Umbilical cord (tissue), 2 donors: ENCODE data around the gene CDKN1C. TPM values are rescaled to one million over a fixed set of nuclear protein-coding genes. Genes with fewer than 3 reads are reported as not detected.

Experiments
- DNase-seq: peaks from one replicate; pipeline ENCODE4 v3.0.0-alpha.2; 2015; ENCODE audit warnings: low spot score
- total RNA-seq: library from RNA; depleted of rRNA; stranded (reverse); fragments of >200 nt; gene quantifications from one replicate; pipeline ENCODE4 v1.2.3, GENCODE V29; 2014; ENCODE audit warnings: low replicate concordance; ENCODE audit not compliant: insufficient read depth

The CDKN1C gene
- total RNA-seq, 1 donor from 2014 or later: 651 TPM

DNA sequence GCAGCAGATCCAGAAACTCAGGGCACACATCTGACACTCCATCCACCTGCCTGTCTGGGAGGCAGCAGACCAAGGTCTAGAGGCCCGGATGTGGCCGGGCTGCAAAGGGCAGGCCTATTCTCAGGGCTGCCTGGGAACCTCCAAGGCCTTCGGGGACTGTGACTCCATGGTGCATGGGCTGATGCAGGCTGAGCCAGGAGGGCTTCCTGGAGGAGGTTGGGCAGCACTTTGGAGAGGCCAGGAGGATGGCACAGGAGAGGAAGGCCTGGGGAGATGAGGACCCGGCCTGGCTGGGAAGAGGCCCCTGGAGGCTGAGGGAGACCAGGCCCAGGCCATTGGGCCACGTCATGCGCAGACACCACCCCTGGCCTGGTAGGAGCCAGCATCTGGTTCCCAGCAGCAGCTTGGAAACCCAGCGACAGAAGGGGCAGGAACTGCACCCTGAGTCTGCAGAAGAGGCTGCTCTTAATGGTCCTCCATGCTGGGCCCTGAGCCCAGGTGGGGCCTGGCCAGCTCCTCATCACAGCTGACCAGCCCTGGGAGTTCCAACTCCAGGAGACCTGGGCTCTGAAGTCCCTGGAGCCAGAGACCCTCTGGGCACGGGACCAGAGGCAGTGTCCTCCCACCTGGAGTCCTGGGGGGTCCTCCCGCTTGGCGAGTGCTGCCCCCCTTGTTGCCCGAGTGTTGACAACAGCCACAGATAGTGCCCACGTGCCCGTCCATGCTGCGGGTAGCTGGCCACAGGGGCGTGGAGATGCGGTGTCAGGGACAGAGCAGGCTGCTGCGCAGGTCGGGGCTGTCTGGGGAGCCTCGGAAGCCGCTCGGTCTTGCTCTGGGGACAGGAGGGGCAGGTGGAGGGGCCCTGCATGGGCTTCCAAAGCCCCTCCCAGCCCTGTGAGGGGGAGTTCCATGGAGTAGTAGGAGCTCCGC is 38.1 kb upstream of the CDKN1C start:
- no peak for DNase-seq

DNA sequence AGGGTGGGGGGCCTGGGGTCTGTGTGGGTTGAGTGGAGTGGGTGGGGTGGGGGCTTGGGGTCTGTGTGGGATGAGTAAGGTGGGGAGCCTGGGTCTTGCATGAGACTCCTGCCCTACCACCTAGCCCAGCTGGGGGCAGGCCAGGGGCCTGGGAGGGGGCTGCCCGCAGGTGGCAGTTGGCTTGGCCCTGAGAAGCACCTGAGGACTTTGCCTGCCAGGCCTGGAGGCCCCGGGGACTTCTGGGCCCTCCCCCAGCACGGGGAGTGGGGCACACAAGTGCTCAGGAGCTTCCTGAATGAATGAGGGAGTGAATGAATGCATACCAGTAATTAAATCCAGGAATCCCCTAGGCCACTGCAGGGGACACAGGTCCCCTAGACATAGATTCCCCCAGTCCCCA is 37.1 kb upstream of the CDKN1C start:
- DNase-seq: no peak

- DNase-seq: no peak
Observed at GRCh38 chr11:2921742-2922493, 36.3 kb upstream of the CDKN1C start.

GRCh38 chr11:2921261-2921660 is 35.7 kb upstream of the CDKN1C start:
- no peak for DNase-seq

DNA sequence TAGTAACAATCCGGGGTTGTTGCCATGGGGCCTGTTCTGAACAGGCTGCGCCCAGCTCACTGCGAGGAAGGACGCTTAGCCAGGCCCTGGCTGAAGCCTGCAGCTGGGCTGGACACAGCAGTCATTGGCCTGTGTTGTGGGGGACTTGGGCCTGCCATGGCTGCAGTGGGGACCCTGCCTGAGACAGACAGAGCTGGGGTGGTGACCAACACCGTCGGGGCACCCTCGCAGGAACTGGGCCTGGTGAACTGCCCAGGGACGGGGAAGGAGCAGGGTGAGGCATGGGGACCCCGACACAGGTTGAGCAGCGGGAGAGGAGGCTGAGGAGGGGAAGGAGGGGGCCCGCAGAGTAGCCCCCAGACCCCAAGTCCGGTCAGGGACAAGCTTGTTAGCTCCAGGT is 34.8 kb upstream of the CDKN1C start:
- DNase-seq: no peak

- no peak for DNase-seq
Observed at GRCh38 chr11:2919837-2920236, 34.3 kb upstream of the CDKN1C start.

DNA sequence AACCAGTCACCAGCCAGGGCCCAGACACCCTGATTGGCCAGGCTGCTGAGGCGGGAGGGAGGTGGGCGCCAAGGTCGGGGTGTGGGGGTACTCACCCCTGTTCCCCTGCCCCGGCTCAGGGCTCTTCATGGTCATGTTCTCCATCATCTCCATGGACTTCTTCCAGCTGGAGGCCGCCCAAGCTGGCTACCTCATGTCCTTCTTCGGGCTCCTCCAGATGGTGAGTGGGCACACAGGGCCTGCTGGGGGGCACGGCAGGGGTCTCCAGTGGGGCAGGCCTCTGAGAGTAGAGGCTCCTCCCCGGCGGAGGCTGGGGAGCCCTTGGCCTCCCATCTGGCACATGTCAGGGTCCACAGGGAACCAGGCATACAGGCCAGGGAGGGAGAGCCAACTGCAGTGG is 33.6 kb upstream of the CDKN1C start:
- DNase-seq: no peak

GRCh38 chr11:2917842-2918490 is 32.4 kb upstream of the CDKN1C start:
- DNase-seq: no peak

DNA sequence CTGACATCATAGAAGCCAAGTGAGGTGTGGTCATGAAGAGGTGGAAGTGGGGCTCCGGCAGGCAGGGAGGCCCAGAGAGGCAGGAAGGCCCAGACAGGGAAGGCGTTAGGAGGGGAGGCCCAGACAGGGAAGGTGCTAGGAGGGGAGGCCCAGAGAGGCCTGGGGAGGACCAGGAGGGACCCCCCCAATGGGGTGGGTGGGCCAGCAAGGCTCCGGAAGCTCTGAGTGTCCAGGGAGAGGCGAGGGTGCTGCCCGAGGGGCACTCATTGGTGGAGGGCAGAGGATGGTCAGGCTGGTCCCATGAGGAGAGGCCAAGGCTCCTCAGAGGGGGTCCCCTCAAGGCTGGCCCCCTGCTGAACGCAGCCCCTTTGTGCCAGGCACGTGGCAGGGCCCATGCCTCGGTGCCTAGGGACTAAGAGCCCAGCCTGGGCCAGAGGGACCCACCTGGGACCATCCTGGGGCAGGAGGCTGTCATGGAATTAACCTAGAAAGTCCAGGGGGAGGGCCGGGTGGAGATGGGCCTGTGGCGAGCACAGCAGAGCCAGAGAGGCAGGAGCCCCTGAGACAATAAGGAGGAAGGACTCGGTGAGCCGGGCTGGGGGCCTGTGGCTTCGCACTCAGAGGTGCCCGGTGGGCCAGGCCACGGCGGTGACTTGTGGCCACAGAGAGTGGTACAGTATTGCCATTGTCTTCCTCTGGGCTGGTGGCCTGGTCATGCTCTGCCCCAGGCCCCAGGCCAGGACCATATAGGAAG is 31.5 kb upstream of the CDKN1C start:
- DNase-seq: no peak

DNA sequence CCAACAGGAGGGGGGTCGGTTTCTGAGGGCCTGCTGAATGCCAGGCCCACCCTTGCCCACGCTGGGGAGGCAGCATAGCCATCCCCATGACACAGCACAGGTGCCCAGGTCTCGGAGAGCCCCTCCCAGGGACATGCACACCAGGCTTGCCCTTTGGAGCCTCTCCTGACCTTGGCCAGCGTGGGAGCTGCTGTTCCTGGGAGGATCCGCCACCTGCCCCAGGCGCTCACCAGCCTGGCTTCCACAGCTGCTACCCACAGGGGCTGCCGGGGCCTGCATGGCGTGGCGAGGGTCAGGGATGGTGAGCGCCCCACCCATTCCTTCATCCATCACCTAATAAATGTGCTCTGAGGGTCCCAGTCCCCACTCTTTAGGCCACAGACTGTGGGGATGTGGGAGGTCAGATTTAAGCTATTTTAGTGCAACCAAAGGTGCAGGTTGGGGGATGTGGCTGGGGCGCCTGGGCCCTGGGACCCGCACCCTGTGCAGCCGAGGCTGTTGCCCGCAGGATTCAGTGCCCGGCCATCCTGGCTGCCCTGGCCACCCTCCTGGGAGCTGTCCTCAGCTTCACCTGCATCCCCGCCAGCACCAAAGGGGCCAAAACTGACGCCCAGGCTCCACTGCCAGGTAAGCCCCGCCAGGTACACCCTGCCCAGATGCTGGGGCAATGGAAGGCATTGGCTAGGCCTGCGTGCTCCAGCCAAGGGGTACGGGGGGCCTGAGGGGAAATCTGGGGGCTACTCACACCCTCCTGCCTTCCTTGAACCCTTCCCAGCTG is 30.7 kb upstream of the CDKN1C start:
- no peak for DNase-seq

- DNase-seq: no peak
Observed at GRCh38 chr11:2915473-2915872, 29.9 kb upstream of the CDKN1C start.

- DNase-seq: no peak
Observed at GRCh38 chr11:2914455-2915195, 29.1 kb upstream of the CDKN1C start.

DNA sequence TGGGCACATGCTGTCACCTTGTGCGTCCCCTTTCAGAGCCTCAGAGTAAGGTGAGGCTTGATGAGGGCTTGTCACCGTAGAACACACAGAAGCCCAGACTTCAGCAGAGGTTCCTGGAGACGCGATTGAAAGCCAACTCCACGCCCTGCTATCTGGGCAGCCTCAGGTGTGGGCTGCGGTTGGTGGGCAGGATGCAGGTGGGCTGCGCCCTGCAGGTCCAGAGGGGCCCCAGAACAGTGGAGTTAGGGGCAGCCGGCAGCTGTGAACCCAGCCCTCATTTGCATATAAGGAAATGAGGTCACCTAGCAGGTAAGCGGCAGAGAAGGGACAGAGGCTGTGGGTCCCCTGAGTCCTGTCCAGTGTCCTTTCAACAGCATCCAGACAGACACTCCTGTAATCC is 28.2 kb upstream of the CDKN1C start:
- DNase-seq: no peak

DNA sequence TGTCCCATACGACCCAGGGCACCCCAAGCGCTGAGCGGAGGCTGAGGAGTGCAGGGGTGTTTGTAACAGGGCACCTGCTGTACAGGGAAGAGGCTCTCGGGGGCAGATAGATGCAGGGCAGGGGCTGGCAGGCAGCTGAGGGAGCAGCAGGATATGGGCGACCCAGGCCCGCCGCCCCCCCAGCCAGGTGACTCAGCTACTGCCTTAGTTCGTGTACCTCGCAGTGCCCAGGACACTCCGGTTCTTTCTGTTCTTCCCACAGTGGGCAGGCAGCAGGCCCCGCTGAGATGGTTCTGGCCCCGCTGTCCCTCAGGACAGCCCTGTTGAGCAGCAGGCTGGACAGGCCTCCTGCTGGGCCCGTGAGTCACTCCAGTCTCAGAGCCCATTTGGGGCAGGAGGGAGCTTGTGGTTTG is 27.4 kb upstream of the CDKN1C start:
- no peak for DNase-seq

- peak; percentile 76 for DNase-seq
Observed at GRCh38 chr11:2912498-2912897, 26.9 kb upstream of the CDKN1C start.

DNA sequence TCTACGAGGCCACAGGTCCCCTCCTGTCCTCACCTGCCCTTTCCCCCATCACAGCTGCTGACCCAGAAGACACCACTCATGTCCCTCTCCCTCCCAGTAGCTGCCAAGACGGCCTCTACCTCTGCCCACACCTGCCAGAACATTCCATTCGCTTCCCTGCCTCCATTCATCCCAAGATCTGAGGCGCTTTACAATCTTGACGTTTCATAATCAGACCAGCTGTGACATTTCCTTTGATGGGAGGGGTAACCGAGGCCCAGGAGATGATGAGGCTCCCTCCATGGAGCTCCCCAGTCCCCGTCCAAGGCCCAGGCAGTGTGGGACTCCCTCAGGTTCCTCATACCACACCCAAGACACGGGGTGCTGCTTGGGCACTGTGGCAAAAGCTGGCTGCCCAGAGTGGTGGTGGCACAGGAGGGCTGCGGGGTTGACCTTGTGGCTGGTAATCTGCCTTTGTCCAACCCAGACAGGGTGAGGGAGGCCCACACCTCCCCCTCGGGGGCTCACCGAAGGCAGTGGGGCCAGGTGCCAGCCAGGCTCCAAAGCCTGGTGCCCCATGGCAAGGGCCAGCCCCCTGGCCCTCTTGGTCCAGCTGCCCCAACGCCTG is 26.3 kb upstream of the CDKN1C start:
- no peak for DNase-seq

DNA sequence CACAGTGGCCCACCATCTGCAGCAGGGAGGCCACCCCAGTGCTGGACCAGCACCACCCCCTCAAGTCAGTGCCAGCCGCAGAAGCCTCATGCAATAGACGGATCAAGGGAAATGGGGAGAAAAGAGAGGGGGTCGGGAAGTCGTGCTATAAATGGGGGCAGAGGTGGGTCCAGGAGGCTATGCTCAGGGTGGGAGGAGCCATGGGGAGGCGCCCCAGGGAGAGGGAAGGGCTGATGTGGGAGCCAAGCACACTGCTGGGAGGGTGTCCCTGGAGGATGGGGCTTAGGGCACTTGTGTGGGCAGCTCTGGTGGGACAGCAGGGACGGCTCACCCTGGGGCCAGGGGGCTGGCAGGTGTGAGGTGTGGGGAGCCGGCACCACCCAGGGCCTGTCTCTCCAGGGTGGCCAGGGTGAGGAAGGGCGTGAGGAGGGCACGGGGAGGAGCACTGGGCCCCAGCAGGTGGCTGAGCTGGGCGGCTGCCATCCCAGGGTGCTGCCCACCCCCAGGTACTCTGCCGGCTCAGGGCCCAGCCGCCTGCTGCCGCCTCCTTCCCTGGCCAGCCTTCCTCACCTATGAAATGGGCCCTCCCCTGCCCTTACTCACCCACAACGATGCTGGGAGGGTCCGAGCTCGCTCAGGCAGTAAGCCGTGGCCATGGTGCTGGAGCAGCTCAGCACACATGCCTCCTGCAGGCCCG is 25.7 kb upstream of the CDKN1C start:
- DNase-seq: no peak

DNA sequence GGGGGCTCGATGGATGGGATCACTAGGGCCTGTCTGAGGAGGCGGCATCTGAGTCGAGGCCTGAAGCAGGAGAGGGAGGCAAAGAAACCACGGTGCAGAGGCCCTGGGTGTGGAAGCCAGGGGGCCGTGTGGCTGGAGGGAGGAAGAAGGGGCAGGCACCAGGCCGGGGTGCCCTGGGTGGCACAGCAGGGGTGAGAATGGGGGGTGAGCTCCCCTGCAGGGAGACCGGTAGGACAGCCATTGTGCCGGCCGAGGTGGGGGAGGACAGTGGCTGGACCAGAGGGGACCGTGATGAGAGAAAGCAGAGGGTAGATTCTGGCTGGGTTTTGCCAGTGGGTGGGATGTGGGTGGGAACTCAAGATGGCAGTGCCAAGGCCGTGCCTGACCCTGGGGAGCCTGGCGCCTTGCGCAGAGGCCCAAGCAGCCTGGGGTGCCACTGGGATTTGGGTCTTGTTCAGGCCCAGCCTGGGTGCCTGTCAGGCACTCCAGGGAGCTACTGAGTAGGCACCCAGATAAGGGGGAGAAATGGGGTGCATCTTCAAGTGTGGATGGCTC is 24.9 kb upstream of the CDKN1C start:
- no peak for DNase-seq
